ENCODE results near the gene SNX20. TPM values are rescaled to one million over a fixed set of nuclear protein-coding genes. Genes with fewer than 3 reads are reported as not detected.

SNX20 gene
- total and polyA plus RNA-seq, 2 of the 13 experiments (the other 11 are each of a cell fraction or from before 2014, with no cell fraction given) = not detected

DNA sequence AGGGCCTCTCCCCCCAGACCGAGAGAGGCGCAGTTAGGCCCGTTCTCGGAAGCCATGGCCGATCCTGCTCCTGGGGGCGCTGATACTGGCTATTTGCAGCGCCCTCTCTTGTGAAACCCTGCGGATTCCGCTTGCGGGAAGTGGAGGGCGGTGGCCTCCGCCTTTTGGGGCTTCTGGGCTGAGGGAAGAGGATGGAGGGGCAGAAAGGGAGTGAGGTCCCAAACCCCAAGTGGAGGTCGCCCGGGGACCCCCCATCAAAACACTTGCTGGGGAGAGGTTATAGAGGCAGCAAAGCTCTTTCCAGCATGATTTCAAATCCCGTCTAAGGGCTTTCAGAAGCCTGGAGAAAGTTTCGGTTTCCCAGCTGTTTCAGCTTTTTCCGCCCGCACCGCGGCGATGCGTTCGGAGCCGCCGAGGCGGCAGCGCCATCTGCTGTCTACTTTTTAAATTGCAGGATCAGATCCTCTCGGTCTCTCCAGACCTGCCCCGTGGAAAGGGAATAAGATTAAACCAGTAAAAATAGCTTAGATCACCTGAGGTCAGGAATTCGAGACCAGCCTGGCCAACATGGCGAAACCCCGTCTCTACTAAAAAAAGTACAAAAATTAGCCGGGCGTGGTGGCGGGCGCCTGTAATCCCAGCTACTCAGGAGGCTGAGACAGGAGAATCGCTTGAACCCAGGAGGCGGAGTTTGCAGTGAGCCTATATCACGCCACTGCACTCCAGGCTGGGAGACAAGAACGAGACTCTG, 15.8 kb downstream of the SNX20 start (continued):
- TF ChIP-seq ZNF839 (CRISPR knock-in tag; IDR thresholded peaks at IDR 0.05; ENCODE audit: borderline replicate concordance) (0 out of 2 replicates have a peak, but pooled peaks have one; percentile 66), HNRNPLL (IDR thresholded peaks at IDR 0.05; ENCODE audit: low read depth, low read length, poor library complexity, severe bottlenecking) (peak; percentile 53), ZNF501 (CRISPR knock-in tag; IDR thresholded peaks at IDR 0.05) (peak; percentile 82; the same call in 1 of the 2 replicates), ZNF232 (CRISPR knock-in tag; IDR thresholded peaks at IDR 0.05; ENCODE audit: borderline replicate concordance) (no peak), ZNF644 (CRISPR knock-in tag; IDR thresholded peaks at IDR 0.05; ENCODE audit: low read depth) (no peak), PCBP1 (IDR thresholded peaks at IDR 0.05; ENCODE audit: borderline replicate concordance, low read depth, low read length) (no peak), HNRNPL (IDR thresholded peaks at IDR 0.05; ENCODE audit: low read depth, low read length) (no peak), IKZF4 (CRISPR knock-in tag; IDR thresholded peaks at IDR 0.05; ENCODE audit: borderline replicate concordance, low read depth, not compliant biosample characterization) (no peak), ZNF816 (CRISPR knock-in tag; IDR thresholded peaks at IDR 0.05; ENCODE audit: borderline replicate concordance) (no peak), ZNF329 (CRISPR knock-in tag; IDR thresholded peaks at IDR 0.05; ENCODE audit: low read depth) (no peak), ZNF546 (CRISPR knock-in tag; conservative IDR thresholded peaks at IDR 0.05) (no peak), ZSCAN29 (CRISPR knock-in tag; conservative IDR thresholded peaks at IDR 0.05) (no peak), KAT7 (CRISPR knock-in tag; IDR thresholded peaks at IDR 0.05; ENCODE audit: borderline replicate concordance) (peak; percentile 68; the same call in 1 of the 2 replicates)
- TF ChIP-seq, protein P1, sequence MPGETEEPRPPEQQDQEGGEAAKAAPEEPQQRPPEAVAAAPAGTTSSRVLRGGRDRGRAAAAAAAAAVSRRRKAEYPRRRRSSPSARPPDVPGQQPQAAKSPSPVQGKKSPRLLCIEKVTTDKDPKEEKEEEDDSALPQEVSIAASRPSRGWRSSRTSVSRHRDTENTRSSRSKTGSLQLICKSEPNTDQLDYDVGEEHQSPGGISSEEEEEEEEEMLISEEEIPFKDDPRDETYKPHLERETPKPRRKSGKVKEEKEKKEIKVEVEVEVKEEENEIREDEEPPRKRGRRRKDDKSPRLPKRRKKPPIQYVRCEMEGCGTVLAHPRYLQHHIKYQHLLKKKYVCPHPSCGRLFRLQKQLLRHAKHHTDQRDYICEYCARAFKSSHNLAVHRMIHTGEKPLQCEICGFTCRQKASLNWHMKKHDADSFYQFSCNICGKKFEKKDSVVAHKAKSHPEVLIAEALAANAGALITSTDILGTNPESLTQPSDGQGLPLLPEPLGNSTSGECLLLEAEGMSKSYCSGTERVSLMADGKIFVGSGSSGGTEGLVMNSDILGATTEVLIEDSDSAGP (CRISPR knock-in tag; IDR thresholded peaks at IDR 0.05; ENCODE audit: borderline replicate concordance) = peak; percentile 68; the same call in 1 of the 2 replicates
- TF ChIP-seq, protein P2, sequence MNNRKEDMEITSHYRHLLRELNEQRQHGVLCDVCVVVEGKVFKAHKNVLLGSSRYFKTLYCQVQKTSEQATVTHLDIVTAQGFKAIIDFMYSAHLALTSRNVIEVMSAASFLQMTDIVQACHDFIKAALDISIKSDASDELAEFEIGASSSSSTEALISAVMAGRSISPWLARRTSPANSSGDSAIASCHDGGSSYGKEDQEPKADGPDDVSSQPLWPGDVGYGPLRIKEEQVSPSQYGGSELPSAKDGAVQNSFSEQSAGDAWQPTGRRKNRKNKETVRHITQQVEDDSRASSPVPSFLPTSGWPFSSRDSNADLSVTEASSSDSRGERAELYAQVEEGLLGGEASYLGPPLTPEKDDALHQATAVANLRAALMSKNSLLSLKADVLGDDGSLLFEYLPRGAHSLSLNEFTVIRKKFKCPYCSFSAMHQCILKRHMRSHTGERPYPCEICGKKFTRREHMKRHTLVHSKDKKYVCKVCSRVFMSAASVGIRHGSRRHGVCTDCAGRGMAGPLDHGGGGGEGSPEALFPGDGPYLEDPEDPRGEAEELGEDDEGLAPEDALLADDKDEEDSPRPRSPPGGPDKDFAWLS (CRISPR knock-in tag; IDR thresholded peaks at IDR 0.05; ENCODE audit: borderline replicate concordance) = no peak
- TF ChIP-seq, protein P3, sequence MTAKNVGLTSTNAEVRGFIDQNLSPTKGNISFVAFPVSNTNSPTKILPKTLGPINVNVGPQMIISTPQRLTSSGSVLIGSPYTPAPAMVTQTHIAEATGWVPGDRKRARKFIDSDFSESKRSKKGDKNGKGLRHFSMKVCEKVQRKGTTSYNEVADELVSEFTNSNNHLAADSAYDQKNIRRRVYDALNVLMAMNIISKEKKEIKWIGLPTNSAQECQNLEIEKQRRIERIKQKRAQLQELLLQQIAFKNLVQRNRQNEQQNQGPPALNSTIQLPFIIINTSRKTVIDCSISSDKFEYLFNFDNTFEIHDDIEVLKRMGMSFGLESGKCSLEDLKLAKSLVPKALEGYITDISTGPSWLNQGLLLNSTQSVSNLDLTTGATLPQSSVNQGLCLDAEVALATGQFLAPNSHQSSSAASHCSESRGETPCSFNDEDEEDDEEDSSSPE (CRISPR knock-in tag; IDR thresholded peaks at IDR 0.05) = no peak
- TF ChIP-seq, protein P4, sequence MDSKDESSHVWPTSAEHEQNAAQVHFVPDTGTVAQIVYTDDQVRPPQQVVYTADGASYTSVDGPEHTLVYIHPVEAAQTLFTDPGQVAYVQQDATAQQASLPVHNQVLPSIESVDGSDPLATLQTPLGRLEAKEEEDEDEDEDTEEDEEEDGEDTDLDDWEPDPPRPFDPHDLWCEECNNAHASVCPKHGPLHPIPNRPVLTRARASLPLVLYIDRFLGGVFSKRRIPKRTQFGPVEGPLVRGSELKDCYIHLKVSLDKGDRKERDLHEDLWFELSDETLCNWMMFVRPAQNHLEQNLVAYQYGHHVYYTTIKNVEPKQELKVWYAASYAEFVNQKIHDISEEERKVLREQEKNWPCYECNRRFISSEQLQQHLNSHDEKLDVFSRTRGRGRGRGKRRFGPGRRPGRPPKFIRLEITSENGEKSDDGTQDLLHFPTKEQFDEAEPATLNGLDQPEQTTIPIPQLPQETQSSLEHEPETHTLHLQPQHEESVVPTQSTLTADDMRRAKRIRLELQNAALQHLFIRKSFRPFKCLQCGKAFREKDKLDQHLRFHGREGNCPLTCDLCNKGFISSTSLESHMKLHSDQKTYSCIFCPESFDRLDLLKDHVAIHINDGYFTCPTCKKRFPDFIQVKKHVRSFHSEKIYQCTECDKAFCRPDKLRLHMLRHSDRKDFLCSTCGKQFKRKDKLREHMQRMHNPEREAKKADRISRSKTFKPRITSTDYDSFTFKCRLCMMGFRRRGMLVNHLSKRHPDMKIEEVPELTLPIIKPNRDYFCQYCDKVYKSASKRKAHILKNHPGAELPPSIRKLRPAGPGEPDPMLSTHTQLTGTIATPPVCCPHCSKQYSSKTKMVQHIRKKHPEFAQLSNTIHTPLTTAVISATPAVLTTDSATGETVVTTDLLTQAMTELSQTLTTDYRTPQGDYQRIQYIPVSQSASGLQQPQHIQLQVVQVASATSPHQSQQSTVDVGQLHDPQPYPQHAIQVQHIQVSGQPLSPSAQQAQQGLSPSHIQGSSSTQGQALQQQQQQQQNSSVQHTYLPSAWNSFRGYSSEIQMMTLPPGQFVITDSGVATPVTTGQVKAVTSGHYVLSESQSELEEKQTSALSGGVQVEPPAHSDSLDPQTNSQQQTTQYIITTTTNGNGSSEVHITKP (CRISPR knock-in tag; IDR thresholded peaks at IDR 0.05; ENCODE audit: low read depth) = no peak

Measured in HepG2 (cell line).